Calu3 (cell line): ENCODE results near the gene C5orf46. TPM values are rescaled to one million over a fixed set of nuclear protein-coding genes. Genes with fewer than 3 reads are reported as not detected.

ENCODE experiments used
- BruUV-seq: library from RNA; stranded (reverse); fragments of 400-500 nt; replicated peaks from 2 replicates; lab custom pipeline; 2021; lab: Mats Ljungman, UMichigan
- CTCF ChIA-PET: fragments of 300-600 bp; sonication (Branson Sonifier 250); formaldehyde crosslinking; loops from one replicate; lab custom pipeline; 2022; ENCODE audit warnings: antibody characterized with exemption; lab: Charles Lee
- DNase-seq: peaks from one replicate; pipeline ENCODE4 v3.0.0; 2022
- H3K27ac Mint-ChIP-seq: one replicate; pipeline ENCODE4 v1.8.0; 2022; ENCODE audit warnings: mixed read lengths; ENCODE audit not compliant: unreplicated experiment
- H3K27me3 Mint-ChIP-seq: one replicate; pipeline ENCODE4 v1.8.0; 2022; ENCODE audit warnings: mixed read lengths; ENCODE audit not compliant: unreplicated experiment
- H3K36me3 Mint-ChIP-seq: one replicate; pipeline ENCODE4 v1.8.0; 2022; ENCODE audit warnings: mild to moderate bottlenecking, moderate library complexity, mixed read lengths; ENCODE audit not compliant: insufficient read depth, unreplicated experiment
- H3K4me1 Mint-ChIP-seq: one replicate; pipeline ENCODE4 v1.8.0; 2022; ENCODE audit warnings: mild to moderate bottlenecking, low read depth, mixed read lengths; ENCODE audit not compliant: unreplicated experiment
- H3K4me3 Mint-ChIP-seq: one replicate; pipeline ENCODE4 v1.8.0; 2022; ENCODE audit warnings: mild to moderate bottlenecking, low read depth, moderate library complexity, mixed read lengths; ENCODE audit not compliant: unreplicated experiment
- H3K9me3 Mint-ChIP-seq: one replicate; pipeline ENCODE4 v1.8.0; 2022; ENCODE audit warnings: low read depth, mixed read lengths; ENCODE audit not compliant: unreplicated experiment
- CTCF ChIP-seq: fragments of 200-600 bp; IDR thresholded peaks from one replicate; pipeline ENCODE4 v1.8.0; 2022; ENCODE audit warnings: antibody characterized with exemption; ENCODE audit not compliant: unreplicated experiment
- intact Hi-C: fragments of 100-400 bp; cut with micrococcal nuclease; formaldehyde crosslinking; loops from one replicate; pipeline ENCODE4 v1.10.0; 2022; ENCODE audit not compliant: unreplicated experiment
- total RNA-seq: library from RNA; stranded (reverse); gene quantifications from 2 replicates; pipeline ENCODE4 v1.2.3, GENCODE V29; 2022

The C5orf46 gene
- total RNA-seq, 1 experiment from 2014 or later, result 0.97 TPM

- Mint-ChIP-seq H3K9me3 (peaks cover 3% of the 10 kb centered on the region), H3K27me3 (no peaks in the 10 kb centered on the region), H3K36me3 (no peaks in the 10 kb centered on the region), H3K27ac (no peak overlapping the region), H3K4me3 (no peak overlapping the region), H3K4me1 (peaks cover 54% of the 10 kb centered on the region)
- CTCF ChIA-PET, result interaction anchor here (0.6 kb wide), 1 partner anchor 402 kb away, joined by 3 read pairs; no protein-coding TSS in a partner anchor
- no TSS peak for BruUV-seq
- DNase-seq, result no peak
- no peak for TF ChIP-seq CTCF
- intact Hi-C loops, result loop anchor here (2.0 to 5.0 kb wide), 3 partner anchors 17 to 252 kb away; no protein-coding TSS in a partner anchor
These were observed 50.6 kb downstream of the C5orf46 start for GRCh38 chr5:147855774-147856069.

DNA sequence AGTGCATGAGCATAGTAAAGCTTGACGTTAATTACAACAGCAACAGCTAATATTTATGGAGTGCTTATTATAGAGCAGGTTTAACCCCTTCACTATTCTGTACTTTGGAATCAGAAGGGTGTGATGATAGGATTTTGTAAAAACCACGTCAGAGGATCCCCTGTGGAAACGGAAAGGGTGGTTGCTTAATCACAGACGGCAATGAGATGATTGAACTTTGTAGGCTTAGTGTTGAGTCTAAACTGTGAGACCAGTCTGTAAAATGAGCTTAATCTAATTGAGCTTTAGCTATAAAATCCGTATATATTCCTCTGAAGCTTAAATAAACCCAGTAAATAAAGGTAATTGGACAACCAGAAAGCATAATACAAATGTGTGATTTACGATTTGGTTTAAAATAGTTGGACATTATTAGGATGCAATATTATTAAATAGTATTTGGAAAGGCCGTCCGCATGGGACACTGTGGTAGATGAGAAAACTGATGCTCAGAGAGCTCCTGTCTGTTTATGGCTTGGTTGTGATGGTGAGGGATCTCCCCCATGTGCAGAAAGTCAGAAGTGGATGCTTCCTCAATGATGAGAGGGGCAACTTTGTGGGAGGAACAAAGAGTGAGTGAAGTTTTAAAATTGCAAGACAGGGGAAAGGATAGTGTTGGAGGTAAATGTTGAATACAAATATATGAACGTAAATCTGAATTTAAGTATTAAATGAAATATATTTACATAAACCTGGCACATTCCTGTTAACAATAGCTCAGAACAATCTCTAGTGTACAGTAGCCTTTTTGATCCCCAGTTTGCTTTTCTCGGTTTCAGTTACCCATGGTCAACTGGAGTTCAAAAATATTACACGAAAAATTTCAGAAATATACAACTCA lies 51.2 kb downstream of the C5orf46 start:
- H3K27ac Mint-ChIP-seq, result no peak overlapping the region
- intact Hi-C loops, result loop anchor here (5.0 kb wide), 1 partner anchor 252 kb away; no protein-coding TSS in a partner anchor
- CTCF ChIA-PET, result interaction anchor here (0.6 kb wide), 1 partner anchor 401 kb away, joined by 3 read pairs; no protein-coding TSS in a partner anchor

DNA sequence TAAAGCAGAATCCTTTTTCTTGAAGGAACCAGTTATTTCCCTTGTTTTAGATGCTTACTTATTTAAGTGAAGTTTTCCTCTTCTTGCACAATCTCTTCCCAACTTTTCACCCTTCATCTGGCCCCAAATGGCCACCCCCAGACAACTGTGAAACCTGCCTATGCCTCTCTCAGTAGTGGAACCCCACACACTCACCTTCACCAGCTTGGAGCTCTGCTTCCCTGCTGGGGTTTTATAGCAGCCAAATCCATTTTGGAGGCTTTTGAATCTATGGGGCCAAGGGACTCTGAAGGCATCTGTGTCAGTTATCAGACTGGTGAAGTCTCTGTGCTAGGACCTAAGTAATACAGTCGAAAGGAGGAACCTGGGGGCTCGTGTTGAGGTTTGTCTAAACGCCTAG lies 52.0 kb downstream of the C5orf46 start:
- Mint-ChIP-seq H3K4me3 (no peak overlapping the region), H3K4me1 (peaks cover 51% of the 10 kb centered on the region), H3K9me3 (peaks cover 3% of the 10 kb centered on the region), H3K27me3 (no peaks in the 10 kb centered on the region), H3K27ac (no peak overlapping the region), H3K36me3 (no peaks in the 10 kb centered on the region)
- intact Hi-C loops, result no loop called here
- no TSS peak for BruUV-seq
- TF ChIP-seq CTCF, result no peak
- DNase-seq, result no peak
- CTCF ChIA-PET, result no interaction called here

More for the DNA sequence above, 51.2 kb downstream of the C5orf46 start:
- DNase-seq, result no peak
- no peak for TF ChIP-seq CTCF
- no peaks in the 10 kb centered on the region for H3K27me3 Mint-ChIP-seq
- H3K4me1 Mint-ChIP-seq, result peaks cover 48% of the 10 kb centered on the region
- peaks cover 3% of the 10 kb centered on the region for H3K9me3 Mint-ChIP-seq
- no peak overlapping the region for H3K4me3 Mint-ChIP-seq
- no TSS peak for BruUV-seq
- no peaks in the 10 kb centered on the region for H3K36me3 Mint-ChIP-seq

DNA sequence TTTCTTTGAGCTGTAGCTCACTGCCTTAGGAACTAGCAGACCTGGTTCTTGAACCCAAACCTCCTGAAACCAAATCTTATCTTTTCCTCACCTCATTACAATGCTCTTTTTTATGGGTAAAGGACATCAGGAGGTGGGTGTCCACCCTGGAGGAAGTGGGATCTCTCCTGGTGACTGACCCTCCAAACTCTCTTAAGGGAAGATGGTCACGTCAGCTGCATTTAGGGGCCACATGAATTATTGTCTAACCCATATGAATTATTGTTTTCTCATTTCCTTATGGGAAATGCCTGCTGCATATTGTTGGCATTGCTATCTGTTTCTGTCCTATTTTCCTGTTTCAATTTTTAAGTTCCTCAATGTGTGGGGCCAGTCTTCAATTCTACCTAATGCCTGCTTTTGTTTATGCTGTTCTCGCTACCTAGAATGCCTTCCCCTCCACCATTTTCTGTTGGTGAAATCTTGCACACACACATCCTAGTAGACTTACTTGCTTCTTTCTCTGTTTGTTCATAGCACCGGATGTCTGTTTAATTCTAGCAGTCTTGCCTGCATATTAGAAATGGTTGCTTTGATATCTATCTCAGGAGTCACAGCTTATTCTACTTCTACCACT lies 52.9 kb downstream of the C5orf46 start:
- Mint-ChIP-seq H3K4me1 (peaks cover 55% of the 10 kb centered on the region), H3K27me3 (no peaks in the 10 kb centered on the region), H3K27ac (no peak overlapping the region), H3K4me3 (no peak overlapping the region), H3K9me3 (peaks cover 3% of the 10 kb centered on the region), H3K36me3 (no peaks in the 10 kb centered on the region)
- CTCF ChIA-PET, result no interaction called here
- no TSS peak for BruUV-seq
- no peak for TF ChIP-seq CTCF
- intact Hi-C loops, result no loop called here
- no peak for DNase-seq
